ENCODE data around the gene MYLK. TPM values are rescaled to one million over a fixed set of nuclear protein-coding genes. Genes with fewer than 3 reads are reported as not detected.

MYLK gene
- polyA plus RNA-seq, 4 donors: 129 to 170 (median 136) TPM

- DNase-seq (ENCODE audit: low read depth in 4 of 4, low spot score in 3 of 4): no peak
These were observed 105.6 kb downstream of the MYLK start for GRCh38 chr3:123778525-123778924.

DNA sequence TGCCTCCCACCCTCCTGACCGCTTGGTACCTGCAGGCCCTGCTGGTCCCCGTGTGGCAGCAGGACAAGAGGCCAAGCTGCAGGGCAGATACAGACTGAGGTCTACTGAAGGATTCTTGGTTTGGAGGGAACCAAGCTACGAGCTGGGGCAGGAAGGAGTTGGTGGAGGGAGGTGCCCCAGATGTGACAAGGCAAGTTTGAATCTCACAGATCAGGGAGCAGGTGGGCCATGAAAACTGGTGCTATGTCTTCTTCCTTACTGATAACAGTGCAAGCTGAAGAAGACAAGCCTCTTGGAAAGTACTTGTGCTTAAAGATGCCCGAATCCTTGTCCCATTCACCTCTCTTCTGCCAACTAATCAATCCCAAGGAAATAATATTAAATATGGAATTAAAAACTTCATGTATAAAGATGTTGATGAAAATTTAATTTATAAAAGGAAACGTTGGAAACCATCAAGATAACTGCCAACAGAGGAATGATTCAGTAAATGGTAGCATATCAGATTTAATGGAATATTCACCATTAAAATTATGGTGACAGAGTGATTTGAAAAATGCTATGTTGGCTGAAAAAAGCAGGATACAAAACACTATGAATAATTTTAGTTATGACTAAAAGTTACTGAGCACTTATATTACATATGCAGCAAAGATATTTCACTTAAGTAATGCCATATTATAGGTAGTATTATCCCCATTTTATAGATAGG is 107.9 kb downstream of the MYLK start:
- no peak for DNase-seq (ENCODE audit: low read depth in 4 of 4, low spot score in 3 of 4)

GRCh38 chr3:123774474-123774873 is 109.7 kb downstream of the MYLK start:
- no peak for DNase-seq (ENCODE audit: low read depth in 4 of 4, low spot score in 3 of 4)

DNA sequence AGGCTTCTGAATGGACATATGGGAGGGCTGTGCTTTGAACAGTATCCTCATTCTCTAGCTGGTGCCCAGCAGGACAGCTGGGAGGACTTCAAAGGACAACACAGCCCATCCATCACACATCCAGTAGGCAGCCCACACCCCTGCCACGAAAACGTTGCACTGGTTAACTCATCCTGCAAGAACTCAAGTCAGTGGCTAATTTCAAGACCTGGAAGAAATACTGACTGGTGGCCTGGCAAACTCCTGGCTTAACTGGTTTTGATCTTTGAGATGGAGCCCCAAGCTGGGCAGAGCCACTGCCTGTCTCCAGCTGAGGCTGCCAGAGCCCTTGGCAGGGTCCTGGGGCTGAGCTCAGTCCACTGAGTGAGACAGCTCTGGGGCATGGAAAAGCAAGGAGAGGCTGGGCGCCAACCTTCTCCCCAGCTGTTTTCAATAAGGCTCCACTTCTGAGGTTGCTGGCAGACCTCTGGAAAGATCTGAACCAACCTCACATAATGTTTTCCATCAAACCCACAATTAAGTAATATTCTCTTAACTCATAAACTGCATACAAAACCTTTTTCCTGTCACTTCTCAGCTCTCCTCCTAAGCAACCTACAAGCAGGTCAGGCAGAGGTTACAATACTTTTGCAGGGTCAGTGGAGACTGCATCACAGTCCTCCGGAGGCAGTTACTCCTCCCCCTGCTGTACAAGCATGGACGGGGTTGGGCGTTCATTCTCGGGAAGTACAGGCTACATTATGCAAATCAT is 110.3 kb downstream of the MYLK start:
- no peak for DNase-seq (ENCODE audit: low read depth in 4 of 4, low spot score in 3 of 4)

GRCh38 chr3:123769356-123769743 is 114.8 kb downstream of the MYLK start:
- DNase-seq (ENCODE audit: low read depth in 4 of 4, low spot score in 3 of 4): no peak

GRCh38 chr3:123768480-123769355 is 115.4 kb downstream of the MYLK start:
- no peak for DNase-seq (ENCODE audit: low read depth in 4 of 4, low spot score in 3 of 4)

DNA sequence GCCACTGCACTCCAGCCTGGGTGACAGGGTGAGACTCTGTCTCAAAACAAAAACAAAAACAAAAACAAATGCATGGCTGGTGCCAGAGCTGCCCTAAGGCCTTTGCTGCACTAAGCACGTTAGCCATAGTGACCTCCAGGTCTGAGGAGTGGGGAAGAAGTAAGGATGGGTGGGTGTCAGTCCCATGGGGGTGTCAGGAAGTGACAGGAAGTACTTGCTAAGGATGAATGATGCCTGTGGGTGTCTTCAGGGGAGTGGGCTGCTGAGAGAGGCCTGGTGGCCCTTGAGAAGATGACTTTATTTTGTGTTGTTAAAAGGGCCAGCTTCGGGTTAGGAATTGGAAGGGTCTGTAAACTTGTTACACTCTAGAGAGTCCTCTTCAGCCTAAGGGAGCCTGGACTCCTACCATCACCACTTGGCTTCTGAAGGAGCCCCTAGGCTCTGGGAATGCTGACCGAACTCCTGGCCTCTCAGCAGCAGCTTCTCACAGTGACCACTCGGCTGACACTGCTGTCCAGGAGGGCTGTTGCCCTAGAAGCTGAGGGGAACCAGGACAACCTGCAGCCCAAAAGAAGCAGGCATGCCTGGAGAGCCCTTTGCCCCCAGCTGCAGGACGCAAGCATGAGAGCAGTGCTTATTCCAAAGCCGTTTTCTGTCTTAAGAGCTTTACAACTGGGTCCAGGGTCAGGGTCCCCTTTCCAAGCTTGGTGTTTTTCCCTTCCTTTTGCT is 116.4 kb downstream of the MYLK start:
- DNase-seq (ENCODE audit: low read depth in 4 of 4, low spot score in 3 of 4): no peak

DNA sequence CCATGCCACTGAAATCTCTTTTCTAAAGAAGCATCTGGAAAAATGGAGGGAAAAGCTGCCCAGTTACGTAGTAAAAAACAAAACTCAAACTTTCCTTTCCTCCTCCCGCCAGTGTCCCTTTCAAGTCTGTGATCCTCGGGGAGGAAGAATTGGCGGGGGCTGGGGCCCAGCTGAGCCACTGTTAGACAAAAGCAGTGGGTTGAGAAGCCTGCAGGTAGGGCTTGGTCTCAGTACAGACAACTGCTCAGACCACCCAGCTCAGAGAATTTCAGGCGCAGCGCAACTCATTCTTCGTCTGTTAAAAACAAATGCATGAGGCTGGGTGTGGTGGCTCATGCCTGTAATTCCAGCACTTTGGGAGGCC is 117.1 kb downstream of the MYLK start:
- no peak for DNase-seq (ENCODE audit: low read depth in 4 of 4, low spot score in 3 of 4)

DNA sequence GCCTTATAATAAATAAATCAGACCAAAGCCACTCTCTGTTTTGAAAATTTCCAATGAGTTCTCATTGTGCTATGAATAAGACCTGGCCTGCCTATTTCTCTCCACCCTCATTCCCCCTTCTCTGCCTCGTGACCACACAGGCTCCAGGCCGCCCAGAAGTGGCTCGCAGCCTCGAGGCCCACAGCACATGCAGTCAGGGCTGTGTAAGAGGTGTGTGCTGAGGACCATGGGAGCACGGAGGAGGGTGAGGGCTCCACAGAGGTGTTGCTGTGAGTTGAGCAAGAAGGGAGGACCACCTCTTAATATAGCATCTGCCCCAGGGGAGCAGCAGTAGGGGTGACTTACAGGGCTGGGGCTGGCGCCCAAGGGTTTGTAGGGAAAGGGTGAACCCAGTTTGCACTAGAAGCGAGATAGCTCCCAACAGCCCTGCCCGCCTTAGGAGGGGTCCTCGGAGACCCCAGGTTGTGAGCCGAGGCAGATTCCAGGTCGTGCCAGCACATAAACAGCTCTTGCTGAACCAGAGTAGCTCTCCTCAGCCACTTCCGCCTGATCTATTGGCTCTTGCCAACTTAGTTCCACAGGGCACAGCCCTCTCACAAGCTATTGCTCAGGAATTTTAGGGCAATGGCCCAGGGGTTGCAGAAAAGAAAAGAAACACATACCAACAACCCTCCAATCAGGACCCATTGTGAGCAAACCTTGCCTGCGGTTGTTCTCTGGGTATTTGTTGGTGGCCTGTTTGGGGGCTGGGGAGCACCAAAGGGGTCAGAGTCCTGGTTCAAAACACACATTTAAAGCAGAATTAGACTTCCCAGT is 117.7 kb downstream of the MYLK start:
- no peak for DNase-seq (ENCODE audit: low read depth in 4 of 4, low spot score in 3 of 4)

DNA sequence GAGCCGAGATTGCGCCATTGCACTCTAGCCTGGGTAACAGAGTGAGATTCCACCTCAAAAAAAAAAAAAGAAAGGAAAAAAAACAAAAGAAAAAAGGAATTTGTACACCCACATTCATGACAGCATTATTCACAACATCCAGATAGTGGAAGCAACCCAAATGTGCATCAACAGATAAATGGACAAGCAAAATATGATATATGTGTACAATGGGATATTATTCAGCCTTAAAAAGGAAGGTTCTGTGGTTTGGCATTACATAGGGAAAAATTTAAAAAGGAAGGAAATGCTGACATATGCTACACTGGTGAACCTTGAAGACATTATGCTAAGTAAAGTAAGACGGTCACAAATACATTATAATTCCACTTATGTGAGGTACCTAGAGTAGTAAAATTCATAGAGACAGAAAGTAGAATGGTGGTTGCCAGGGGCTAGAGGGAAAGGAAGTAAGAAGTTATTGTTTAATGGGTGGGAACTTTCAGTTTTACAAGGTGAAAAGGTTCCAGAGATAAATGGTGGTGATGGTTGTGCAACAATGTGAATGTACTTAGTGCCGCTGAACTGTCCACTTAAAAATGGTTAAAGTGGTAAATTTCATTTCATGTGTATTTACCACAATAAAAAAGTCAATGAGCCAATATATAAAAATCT is 118.5 kb downstream of the MYLK start:
- DNase-seq (ENCODE audit: low read depth in 4 of 4, low spot score in 3 of 4): no peak

- no peak for DNase-seq (ENCODE audit: low read depth in 4 of 4, low spot score in 3 of 4)
These were observed 119.5 kb downstream of the MYLK start for GRCh38 chr3:123764647-123765046.

DNA sequence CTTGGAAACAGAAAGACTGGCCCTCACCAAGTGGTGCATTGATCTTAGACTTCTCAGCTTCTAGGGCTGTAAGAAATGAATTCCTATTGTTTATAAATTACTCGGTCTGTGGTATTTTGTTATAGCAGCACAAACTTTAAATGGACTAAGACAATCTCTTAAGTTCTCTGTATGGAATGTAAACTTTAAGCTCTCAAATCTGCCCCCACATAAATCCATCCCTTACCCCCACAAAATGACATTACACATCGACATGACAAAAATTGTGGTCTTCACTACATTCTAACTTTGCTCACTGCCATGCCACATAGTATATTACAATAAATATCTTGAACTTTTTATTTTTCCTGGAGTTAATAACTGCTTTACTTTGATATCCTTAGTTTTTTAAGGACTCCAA is 121.3 kb downstream of the MYLK start:
- DNase-seq (ENCODE audit: low read depth in 4 of 4, low spot score in 3 of 4): no peak

- no peak for DNase-seq (ENCODE audit: low read depth in 4 of 4, low spot score in 3 of 4)
These were observed 123.3 kb downstream of the MYLK start for GRCh38 chr3:123760817-123761216.

DNA sequence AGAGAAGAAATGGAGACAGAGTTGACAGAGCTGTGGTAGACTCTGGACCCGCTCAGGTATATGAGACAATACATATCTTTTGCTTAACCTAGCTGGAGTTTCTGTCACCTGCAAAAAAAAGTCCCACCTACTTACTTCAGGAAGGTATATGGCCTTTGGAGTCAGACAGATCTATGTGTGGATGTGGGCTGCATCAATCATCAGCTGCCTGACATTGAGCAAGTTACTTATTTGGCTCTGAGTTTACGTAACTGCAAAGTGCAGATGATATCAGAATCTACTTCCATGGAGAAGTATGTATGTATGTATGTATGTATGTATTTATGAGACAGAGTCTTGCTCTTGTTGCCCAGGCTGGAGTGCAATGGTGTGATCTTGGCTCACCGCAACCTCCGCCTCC is 124.3 kb downstream of the MYLK start:
- no peak for DNase-seq (ENCODE audit: low read depth in 4 of 4, low spot score in 3 of 4)

- DNase-seq (ENCODE audit: low read depth in 4 of 4, low spot score in 3 of 4): no peak
These were observed 124.8 kb downstream of the MYLK start for GRCh38 chr3:123759311-123759710.

DNA sequence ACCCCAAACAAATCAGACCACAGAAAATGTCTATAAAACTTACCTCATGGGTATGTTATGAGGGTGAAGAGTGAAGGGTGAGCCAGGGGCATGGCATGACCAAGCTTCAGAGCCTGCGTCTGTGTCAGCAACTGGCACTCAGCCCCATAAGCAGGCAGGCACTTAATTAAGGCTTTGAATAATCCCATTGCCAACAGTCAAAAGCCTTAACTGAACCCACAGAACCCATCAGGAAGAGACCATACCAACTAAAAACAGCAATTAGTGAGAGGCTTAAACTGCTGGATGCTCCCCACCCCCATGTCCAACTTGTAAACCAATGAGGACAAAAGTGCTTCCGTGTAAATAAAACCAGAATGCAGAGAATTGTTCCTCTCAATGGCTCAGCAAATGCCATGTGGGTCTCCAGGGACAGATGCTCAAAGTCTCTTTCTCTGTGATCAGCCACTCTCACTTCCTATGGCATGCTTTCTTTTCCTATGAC is 126.0 kb downstream of the MYLK start:
- DNase-seq (ENCODE audit: low read depth in 4 of 4, low spot score in 3 of 4): no peak

DNA sequence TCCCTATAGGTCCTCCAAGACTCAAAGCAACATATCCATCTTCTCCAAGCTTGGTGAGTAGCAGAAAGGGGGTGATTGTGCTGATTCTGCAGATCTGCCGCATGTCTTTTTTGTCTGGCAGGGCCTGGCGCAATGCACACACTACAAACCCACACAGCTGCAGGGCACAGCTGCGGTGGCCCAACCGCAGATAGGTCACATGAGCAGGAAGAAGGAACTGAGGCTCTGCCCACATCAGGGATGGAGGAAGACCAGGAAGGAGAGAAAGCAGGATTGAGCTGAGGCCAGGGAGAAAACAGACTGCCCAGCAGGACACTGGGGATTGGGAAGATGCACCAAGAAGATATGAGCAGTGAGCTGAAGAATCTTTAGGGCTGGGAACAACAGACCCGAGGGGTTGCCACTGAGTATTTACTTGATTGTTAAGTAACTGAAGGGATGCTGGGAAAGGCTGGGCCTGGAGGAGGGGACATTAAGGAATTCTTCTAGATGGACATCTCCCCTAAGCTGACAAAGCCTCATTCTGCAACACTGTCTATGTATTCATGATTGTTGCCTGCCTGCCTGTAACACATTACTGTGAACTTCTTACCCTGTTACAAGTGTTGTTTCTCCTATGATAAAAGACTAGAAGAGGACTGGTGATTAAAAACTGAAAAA is 126.7 kb downstream of the MYLK start:
- DNase-seq (ENCODE audit: low read depth in 4 of 4, low spot score in 3 of 4): no peak

DNA sequence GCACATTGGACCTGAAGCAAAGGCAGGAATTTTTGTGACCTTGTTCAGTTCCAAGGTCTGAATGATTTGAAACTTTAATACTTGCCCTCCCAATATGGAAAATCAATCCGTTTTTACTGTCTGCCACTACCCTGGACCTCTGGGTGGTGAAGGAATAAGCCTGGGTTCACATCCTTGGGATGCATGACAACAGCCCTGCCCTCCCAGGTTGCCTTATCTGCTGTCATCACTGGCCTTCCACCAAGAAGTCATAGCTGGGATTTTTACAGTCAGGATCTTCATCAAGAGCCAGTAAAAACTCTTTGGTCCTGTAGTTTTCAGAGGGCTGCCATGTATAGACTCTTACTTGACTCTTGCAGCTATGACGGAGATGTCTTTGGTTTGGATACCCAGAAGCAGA is 128.6 kb downstream of the MYLK start:
- DNase-seq (ENCODE audit: low read depth in 4 of 4, low spot score in 3 of 4): no peak

GRCh38 chr3:123755085-123755484 is 129.0 kb downstream of the MYLK start:
- DNase-seq (ENCODE audit: low read depth in 4 of 4, low spot score in 3 of 4): peak; percentile 39 to 62 (median 60)

All from left renal pelvis (tissue), 4 donors.